ENCODE data around the gene OR51B6.

Gene OR51B6

DNA sequence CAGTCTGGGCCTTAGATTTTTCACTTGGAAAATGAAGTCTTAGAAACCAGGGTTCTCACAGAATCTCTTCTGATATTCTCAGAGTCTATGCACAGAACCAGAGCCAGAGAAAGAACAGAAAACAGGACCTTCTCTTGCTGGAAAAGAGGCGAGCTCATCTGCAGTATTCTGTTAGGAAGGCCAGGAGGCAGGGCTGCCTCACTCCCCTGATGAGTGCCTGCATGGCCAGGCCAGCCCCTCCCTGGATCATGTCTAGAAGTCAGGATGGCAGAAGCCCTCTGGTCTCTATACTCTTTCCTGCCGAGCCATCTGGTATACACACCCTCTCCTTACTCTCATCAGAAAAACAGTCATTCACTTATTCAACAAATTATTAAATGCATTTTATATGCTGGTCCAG is 33.0 kb downstream of the OR51B6 start:
- no peak for DNase-seq (ENCODE audit: low spot score)
- TF ChIP-seq, protein P1, sequence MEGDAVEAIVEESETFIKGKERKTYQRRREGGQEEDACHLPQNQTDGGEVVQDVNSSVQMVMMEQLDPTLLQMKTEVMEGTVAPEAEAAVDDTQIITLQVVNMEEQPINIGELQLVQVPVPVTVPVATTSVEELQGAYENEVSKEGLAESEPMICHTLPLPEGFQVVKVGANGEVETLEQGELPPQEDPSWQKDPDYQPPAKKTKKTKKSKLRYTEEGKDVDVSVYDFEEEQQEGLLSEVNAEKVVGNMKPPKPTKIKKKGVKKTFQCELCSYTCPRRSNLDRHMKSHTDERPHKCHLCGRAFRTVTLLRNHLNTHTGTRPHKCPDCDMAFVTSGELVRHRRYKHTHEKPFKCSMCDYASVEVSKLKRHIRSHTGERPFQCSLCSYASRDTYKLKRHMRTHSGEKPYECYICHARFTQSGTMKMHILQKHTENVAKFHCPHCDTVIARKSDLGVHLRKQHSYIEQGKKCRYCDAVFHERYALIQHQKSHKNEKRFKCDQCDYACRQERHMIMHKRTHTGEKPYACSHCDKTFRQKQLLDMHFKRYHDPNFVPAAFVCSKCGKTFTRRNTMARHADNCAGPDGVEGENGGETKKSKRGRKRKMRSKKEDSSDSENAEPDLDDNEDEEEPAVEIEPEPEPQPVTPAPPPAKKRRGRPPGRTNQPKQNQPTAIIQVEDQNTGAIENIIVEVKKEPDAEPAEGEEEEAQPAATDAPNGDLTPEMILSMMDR (IDR thresholded peaks at IDR 0.05; ENCODE audit: borderline replicate concordance, control extremely low read depth, extremely low read depth, insufficient read depth, missing control alignments) = no peak
- in situ Hi-C loops (cut with MboI; ENCODE audit: low sequenced_read_pairs, unreplicated experiment) = loop anchor here (25.0 kb wide), 2 partner anchors 247 to 747 kb away; partner anchors contain the start of genes OR51D1, OR51E1 and OR52A5

DNA sequence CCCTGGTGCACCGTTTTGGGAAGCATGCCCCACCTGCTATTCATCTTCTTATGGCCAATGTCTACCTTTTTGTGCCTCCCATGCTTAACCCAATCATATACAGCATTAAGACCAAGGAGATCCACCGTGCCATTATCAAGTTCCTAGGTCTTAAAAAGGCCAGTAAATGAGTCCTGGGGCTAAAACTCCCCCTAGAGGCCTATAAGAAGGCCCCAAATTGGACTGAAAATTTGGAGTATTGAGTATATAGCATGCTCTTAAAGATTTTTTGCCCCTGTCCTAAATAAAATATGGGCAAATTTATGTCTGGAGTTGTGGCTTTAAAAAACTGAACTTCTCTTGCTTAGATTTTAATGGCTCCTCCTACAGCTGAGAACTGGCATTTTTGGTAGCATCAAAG is 38.9 kb downstream of the OR51B6 start:
- TF ChIP-seq, protein P1 (IDR thresholded peaks at IDR 0.05; ENCODE audit: borderline replicate concordance, control extremely low read depth, extremely low read depth, insufficient read depth, missing control alignments) = no peak
- in situ Hi-C loops (cut with MboI; ENCODE audit: low sequenced_read_pairs, unreplicated experiment) = loop anchor here (25.0 kb wide), 2 partner anchors 253 to 753 kb away; partner anchors contain the start of genes OR51D1, OR51E1 and OR52A5
- no peak for DNase-seq (ENCODE audit: low spot score)

DNA sequence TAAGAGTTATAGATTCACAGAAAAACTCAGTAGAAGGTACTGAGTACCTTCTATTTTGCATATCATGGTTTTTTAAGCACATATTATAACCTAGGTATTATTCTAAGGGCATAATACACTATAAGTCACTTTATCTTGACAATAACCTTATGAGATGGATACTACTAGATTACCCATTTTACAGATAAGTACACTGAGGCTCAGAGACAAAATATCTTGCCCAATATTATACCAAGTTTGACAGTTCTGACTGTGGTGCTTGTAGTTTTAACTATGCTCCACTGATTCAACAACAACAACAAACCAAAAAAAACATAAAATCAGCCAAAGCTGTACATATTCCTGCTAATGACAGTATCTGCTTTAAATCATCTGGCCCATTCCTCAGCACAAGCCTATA is 42.8 kb downstream of the OR51B6 start:
- in situ Hi-C loops (cut with MboI; ENCODE audit: low sequenced_read_pairs, unreplicated experiment) = loop anchor here (25.0 kb wide), 2 partner anchors 257 to 757 kb away; partner anchors contain the start of genes OR51D1, OR51E1 and OR52A5
- no peak for DNase-seq (ENCODE audit: low spot score)
- TF ChIP-seq, protein P1 (IDR thresholded peaks at IDR 0.05; ENCODE audit: borderline replicate concordance, control extremely low read depth, extremely low read depth, insufficient read depth, missing control alignments) = no peak

DNA sequence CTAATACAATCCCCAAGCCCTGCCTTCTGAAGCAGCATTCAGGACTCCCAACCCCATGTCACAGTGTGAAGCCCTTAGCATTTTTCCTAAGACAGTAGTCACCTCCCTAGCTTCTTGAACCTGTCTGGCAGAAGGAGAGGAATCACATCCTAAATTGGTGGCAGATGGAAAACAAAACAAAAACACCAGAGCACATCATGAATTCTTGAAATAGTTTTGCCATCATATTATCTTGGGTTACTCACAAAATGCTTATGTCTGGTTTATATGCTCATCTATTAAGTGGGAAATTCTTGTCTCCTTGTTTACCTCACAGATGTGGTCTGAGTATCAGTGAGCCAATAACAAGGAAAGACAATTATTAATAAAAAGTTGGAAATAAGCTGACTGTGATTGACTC is 47.6 kb downstream of the OR51B6 start:
- in situ Hi-C loops (cut with MboI; ENCODE audit: low sequenced_read_pairs, unreplicated experiment) = loop anchor here (25.0 kb wide), 2 partner anchors 262 to 762 kb away; partner anchors contain the start of genes OR51D1, OR51E1 and OR52A5
- TF ChIP-seq, protein P1 (IDR thresholded peaks at IDR 0.05; ENCODE audit: borderline replicate concordance, control extremely low read depth, extremely low read depth, insufficient read depth, missing control alignments) = no peak
- no peak for DNase-seq (ENCODE audit: low spot score)
